Ovary (tissue), 9 donors: Measurements from ENCODE around the gene RPL18. TPM values are rescaled to one million over a fixed set of nuclear protein-coding genes. Genes with fewer than 3 reads are reported as not detected.

ENCODE experiments used
- DNase-seq, 5 donors: peaks; one replicate each; pipeline ENCODE4 v3.0.0-alpha.2; 2019 to 2020
- H3K27ac ChIP-seq, 2 donors: fragments of 200-600 bp; one replicate each; pipeline versions ENCODE4 v1.5.1 to v1.8.0; 2019 to 2022
- H3K27me3 ChIP-seq: fragments of 200-600 bp; one replicate; pipeline ENCODE4 v1.8.0; 2022
- H3K36me3 ChIP-seq: fragments of 200-600 bp; sonication (generic); one replicate; pipeline ENCODE4 v1.5.1; 2019
- H3K4me1 ChIP-seq: one replicate; pipeline ENCODE4 v1.8.1; 2013; ENCODE audit warnings: mild to moderate bottlenecking, moderate library complexity; ENCODE audit not compliant: insufficient read depth
- H3K4me3 ChIP-seq: fragments of 200-600 bp; sonication (generic); one replicate; pipeline ENCODE4 v1.5.1; 2017
- H3K9me3 ChIP-seq, 2 donors: fragments of 200-600 bp in 1 of 2; sonication (generic) in 1 of 2; one replicate each; pipeline versions ENCODE4 v1.5.1 to v1.8.1; 2013 to 2019; ENCODE audit warnings: mild to moderate bottlenecking in 1 of 2, moderate library complexity in 1 of 2
- EP300 ChIP-seq: sonication (generic); formaldehyde crosslinking; IDR thresholded peaks from one replicate; pipeline ENCODE4 v1.6.1; 2017; ENCODE audit warnings: antibody characterized with exemption
- POLR2A ChIP-seq: fragments of 450-650 bp; IDR thresholded peaks from one replicate; pipeline ENCODE4 v1.6.1; 2017; ENCODE audit warnings: antibody characterized with exemption, mild to moderate bottlenecking, moderate library complexity
- WGBS, 3 donors: extraction: QIAGEN DNeasy Blood & Tissue Kit in 1 of 3; methylation state at CpG; one replicate each; pipeline versions ENCODE4 v1.1.5 to v1.1.7; 2013 to 2017; 5-methylcytosine and 5-hydroxymethylcytosine counted together
- intact Hi-C, 4 donors: fragments of 100-400 bp; cut with DNase I; formaldehyde crosslinking; loops; one replicate each; pipeline versions ENCODE4 v1.11.0 to v1.15.1; 2022 to 2023
- polyA plus RNA-seq, 2 donors: library from polyadenylated mRNA; stranded (reverse); fragments of 200-250 nt in 1 of 2; fragments of 350-450 nt in 1 of 2; fragmentation: Illumina TruSeq in 1 of 2; extraction: RNeasy Lipid Tissue Mini Kit (QIAGEN cat#74804) in 1 of 2; gene quantifications; one replicate each; pipeline ENCODE4 v1.2.3, GENCODE V29; 2013 to 2014
- total RNA-seq, 7 donors: library from RNA; depleted of rRNA in 2 of 7; stranded (reverse); fragments of >200 nt in 2 of 7; fragmentation: NEBNext Ultra II Directional in 3 of 7; extraction: Animal tissue kit (Norgen Biotek cat#: 25700) in 3 of 7; gene quantifications; one replicate each; pipeline versions ENCODE4 v1.1.0 to v1.2.4, GENCODE V29; 2016 to 2023
- TF ChIP-seq, protein P1 (sequence below), 3 donors: fragments of 450-650 bp in 2 of 3; fragments of 200-600 bp in 1 of 3; IDR thresholded peaks; one replicate each; pipeline versions ENCODE4 v1.5.1 to v1.8.0; 2016 to 2022; ENCODE audit warnings: antibody characterized with exemption in 3 of 3, mild to moderate bottlenecking in 1 of 3
- donor health status: DM: no; HTN: no; CAD: no; lungs with moderate emphysema.
- donor health status: DM: no; HTN: no; CAD: no.
- donor health status: Bipolar disorder and iron deficiency.
- donor health status: DM: yes; HTN: yes; CAD: no.
- donor health status: DM: no; HTN: no; CAD: no.
- donor health status: DM: yes; HTN: yes; CAD: no.

Gene RPL18
- total and polyA plus RNA-seq, 9 donors = 1,780 to 8,435 (median 3,584) TPM

- Histone ChIP-seq H3K27me3 (no peaks in the 10 kb centered on the region), H3K36me3 (no peaks in the 10 kb centered on the region), H3K4me3 (no peak overlapping the region), H3K9me3 (no peaks in the 10 kb centered on the region), H3K27ac (no peak overlapping the region), H3K4me1 (no peaks in the 10 kb centered on the region)
- TF ChIP-seq, protein P1, sequence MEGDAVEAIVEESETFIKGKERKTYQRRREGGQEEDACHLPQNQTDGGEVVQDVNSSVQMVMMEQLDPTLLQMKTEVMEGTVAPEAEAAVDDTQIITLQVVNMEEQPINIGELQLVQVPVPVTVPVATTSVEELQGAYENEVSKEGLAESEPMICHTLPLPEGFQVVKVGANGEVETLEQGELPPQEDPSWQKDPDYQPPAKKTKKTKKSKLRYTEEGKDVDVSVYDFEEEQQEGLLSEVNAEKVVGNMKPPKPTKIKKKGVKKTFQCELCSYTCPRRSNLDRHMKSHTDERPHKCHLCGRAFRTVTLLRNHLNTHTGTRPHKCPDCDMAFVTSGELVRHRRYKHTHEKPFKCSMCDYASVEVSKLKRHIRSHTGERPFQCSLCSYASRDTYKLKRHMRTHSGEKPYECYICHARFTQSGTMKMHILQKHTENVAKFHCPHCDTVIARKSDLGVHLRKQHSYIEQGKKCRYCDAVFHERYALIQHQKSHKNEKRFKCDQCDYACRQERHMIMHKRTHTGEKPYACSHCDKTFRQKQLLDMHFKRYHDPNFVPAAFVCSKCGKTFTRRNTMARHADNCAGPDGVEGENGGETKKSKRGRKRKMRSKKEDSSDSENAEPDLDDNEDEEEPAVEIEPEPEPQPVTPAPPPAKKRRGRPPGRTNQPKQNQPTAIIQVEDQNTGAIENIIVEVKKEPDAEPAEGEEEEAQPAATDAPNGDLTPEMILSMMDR (IDR thresholded peaks at IDR 0.05) = no peak
- TF ChIP-seq EP300 (no peak), POLR2A (no peak)
- intact Hi-C loops = loop anchor here in 2 of 4 donors (10.0 kb wide), 1 partner anchor 102 kb away; no protein-coding TSS in a partner anchor
- no peak for DNase-seq
- 73 to 81% (median 78%) methylated on average over 39 of the region's 39 CpGs for WGBS, 3 donors
Observed at GRCh38 chr19:48596679-48597465, 22.1 kb downstream of the RPL18 start.

DNA sequence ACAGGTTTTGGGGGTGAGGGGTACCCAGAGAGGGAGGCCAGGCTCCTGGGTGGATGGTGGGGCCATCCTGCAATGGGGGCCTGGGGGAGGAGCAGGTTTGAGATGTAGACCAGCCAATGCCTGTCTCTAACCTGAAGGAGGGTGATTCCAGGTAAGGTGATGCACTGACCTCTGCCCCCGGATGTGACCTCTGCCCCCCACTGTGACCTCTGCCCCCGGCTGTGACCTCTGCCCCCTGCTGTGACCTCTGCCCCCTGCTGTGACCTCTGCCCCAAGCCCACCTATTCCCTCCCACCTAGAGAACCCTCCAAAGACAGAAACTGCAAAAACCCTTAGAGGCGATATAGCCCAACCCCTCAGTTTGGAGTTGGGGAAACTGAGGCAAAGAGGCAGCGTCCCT is 22.7 kb downstream of the RPL18 start:
- intact Hi-C loops = loop anchor here in 2 of 4 donors (10.0 kb wide), 1 partner anchor 101 kb away; no protein-coding TSS in a partner anchor
- Histone ChIP-seq H3K9me3 (no peaks in the 10 kb centered on the region), H3K4me3 (no peak overlapping the region), H3K27ac (no peak overlapping the region), H3K36me3 (no peaks in the 10 kb centered on the region), H3K4me1 (no peaks in the 10 kb centered on the region), H3K27me3 (no peaks in the 10 kb centered on the region)
- no peak for DNase-seq
- no peak for TF ChIP-seq POLR2A
- TF ChIP-seq, protein P1 (IDR thresholded peaks at IDR 0.05) = no peak
- TF ChIP-seq EP300 = no peak
- 66 to 69% (median 68%) methylated on average over 4 of the region's 4 CpGs for WGBS, 3 donors

GRCh38 chr19:48595833-48596232 is 23.1 kb downstream of the RPL18 start:
- intact Hi-C loops = loop anchor here in 2 of 4 donors (10.0 kb wide), 1 partner anchor 101 kb away; no protein-coding TSS in a partner anchor

DNA sequence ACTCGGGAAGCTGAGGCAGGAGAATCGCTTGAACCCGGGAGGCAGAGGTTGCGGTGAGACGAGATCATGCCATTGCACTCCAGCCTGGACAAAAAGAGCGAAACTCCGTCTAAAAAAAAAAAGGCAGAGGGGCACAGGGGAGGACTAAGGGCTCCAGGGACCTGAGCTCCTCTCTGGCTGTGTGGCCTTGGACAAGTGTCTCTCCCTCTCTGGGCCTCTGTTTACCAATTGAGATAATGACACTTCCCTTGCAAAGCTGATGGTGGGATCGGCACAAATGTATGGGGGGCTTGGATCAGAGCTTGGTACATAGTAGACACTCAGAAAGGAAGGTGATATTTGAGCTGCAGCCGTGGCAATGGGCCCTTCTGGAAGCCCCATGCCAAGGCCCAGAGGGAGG is 23.8 kb downstream of the RPL18 start:
- Histone ChIP-seq H3K4me3 (no peak overlapping the region), H3K4me1 (no peaks in the 10 kb centered on the region), H3K9me3 (no peaks in the 10 kb centered on the region), H3K36me3 (no peaks in the 10 kb centered on the region), H3K27me3 (no peaks in the 10 kb centered on the region), H3K27ac (no peak overlapping the region)
- WGBS, 3 donors = 83 to 89% (median 86%) methylated on average over 9 of the region's 9 CpGs
- intact Hi-C loops = loop anchor here in 2 of 4 donors (10.0 kb wide), 1 partner anchor 100 kb away; no protein-coding TSS in a partner anchor
- DNase-seq = no peak
- TF ChIP-seq, protein P1 (IDR thresholded peaks at IDR 0.05) = no peak
- no peak for TF ChIP-seq EP300
- no peak for TF ChIP-seq POLR2A

More at GRCh38 chr19:48595833-48596232, 23.1 kb downstream of the RPL18 start:
- no peak overlapping the region for H3K27ac ChIP-seq
- H3K36me3 ChIP-seq = no peaks in the 10 kb centered on the region
- no peak for TF ChIP-seq EP300
- TF ChIP-seq POLR2A = no peak
- TF ChIP-seq, protein P1 (IDR thresholded peaks at IDR 0.05) = no peak
- H3K9me3 ChIP-seq = no peaks in the 10 kb centered on the region
- H3K27me3 ChIP-seq = no peaks in the 10 kb centered on the region
- WGBS, 3 donors = 40 to 42% (median 42%) methylated on average over 6 of the region's 6 CpGs
- H3K4me1 ChIP-seq = no peaks in the 10 kb centered on the region
- no peak for DNase-seq
- H3K4me3 ChIP-seq = no peak overlapping the region
